Stimulated activated naive CD4-positive, alpha-beta T cell (primary cell): ENCODE data around the gene RNF217.

Experiments used
- DNase-seq, 6 experiments: peaks; one replicate each; lab custom pipeline; 2025; lab: John Stamatoyannopoulos, UW

Gene RNF217

GRCh38 chr6:124989136-124989983 lies 27.1 kb downstream of the RNF217 start:
- no peak for DNase-seq

- no peak for DNase-seq
Observed at GRCh38 chr6:124990988-124991387, 28.8 kb downstream of the RNF217 start.

- DNase-seq = no peak
Observed at GRCh38 chr6:124991764-124992295, 29.6 kb downstream of the RNF217 start.

GRCh38 chr6:124993327-124993726 lies 31.1 kb downstream of the RNF217 start:
- DNase-seq = no peak

GRCh38 chr6:124994648-124995047 lies 32.4 kb downstream of the RNF217 start:
- DNase-seq = no peak

- no peak for DNase-seq
Observed at GRCh38 chr6:124995131-124995530, 32.9 kb downstream of the RNF217 start.

GRCh38 chr6:124995645-124996325 lies 33.5 kb downstream of the RNF217 start:
- no peak for DNase-seq

GRCh38 chr6:124996411-124996810 lies 34.2 kb downstream of the RNF217 start:
- DNase-seq = no peak

GRCh38 chr6:124997196-124997875 lies 35.1 kb downstream of the RNF217 start:
- DNase-seq = no peak

- no peak for DNase-seq
Observed at GRCh38 chr6:124999105-124999764, 37.0 kb downstream of the RNF217 start.

GRCh38 chr6:125001684-125002405 lies 39.6 kb downstream of the RNF217 start:
- DNase-seq = no peak

- DNase-seq = no peak
Observed at GRCh38 chr6:125002406-125002741, 40.1 kb downstream of the RNF217 start.

- DNase-seq = no peak
Observed at GRCh38 chr6:125003070-125003469, 40.8 kb downstream of the RNF217 start.

- DNase-seq = no peak
Observed at GRCh38 chr6:125004198-125004597, 42.0 kb downstream of the RNF217 start.

- DNase-seq = no peak
Observed at GRCh38 chr6:125004797-125005595, 42.8 kb downstream of the RNF217 start.

GRCh38 chr6:125008261-125008703 lies 46.0 kb downstream of the RNF217 start:
- DNase-seq = no peak

GRCh38 chr6:125008957-125009356 lies 46.7 kb downstream of the RNF217 start:
- no peak for DNase-seq

GRCh38 chr6:125009578-125009977 lies 47.3 kb downstream of the RNF217 start:
- DNase-seq = no peak

GRCh38 chr6:125013938-125014660 lies 51.9 kb downstream of the RNF217 start:
- DNase-seq = no peak

- DNase-seq = no peak
Observed at GRCh38 chr6:125014661-125014957, 52.4 kb downstream of the RNF217 start.
